ENCODE data around the gene CALML5.

The CALML5 gene

DNA sequence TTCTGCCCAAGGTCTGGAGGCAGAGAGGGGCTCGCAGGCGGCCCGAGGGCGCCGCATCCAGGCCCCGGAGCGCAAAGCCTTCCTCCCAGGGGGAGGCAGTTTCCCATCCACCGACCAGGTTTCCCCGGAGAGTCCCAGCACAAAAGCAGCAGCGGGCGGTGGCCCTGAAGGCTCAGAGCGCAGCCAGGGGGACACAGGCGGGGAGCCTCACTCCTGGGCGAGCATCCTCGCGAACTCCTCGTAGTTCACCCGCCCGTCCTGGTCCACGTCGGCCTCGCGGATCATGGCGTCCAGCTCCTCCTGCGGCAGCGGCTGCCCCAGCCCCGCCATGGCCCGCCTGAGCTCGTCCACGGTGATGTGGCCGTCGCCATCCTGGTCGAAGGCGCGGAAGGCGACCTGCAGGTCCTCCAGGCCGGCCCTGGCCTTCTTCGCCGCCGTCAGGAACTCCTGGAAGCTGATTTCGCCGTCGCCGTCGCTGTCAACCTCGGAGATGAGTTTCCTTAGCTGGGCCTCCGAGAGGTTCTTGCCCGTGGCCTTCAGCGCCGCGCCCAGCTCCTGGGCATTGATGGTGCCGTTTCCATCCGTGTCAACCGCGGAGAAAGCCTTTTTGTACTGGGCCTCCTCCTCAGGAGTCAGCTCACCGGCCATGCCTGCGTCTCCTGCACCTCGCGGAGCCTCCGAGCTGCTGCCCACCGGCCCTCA, 428 bp downstream of the CALML5 start:
- Histone ChIP-seq H3K27ac (ENCODE audit: low read length) (no peak overlapping the region), H2AFZ (ENCODE audit: low read depth, low read length) (no peak overlapping the region), H3K4me2 (ENCODE audit: insufficient read depth, low read length) (no peak overlapping the region), H4K20me1 (ENCODE audit: insufficient read depth, low read length) (peaks cover 2% of the 10 kb centered on the region; the same call in 1 of the 2 replicates), H3K9me3 (ENCODE audit: insufficient read depth, low read length, severe bottlenecking) (no peaks in the 10 kb centered on the region), H3K79me2 (ENCODE audit: insufficient read depth, low read length) (no peaks in the 10 kb centered on the region), H3K36me3 (ENCODE audit: insufficient read depth, low read length) (no peaks in the 10 kb centered on the region), H3K4me3 (ENCODE audit: low read depth in 1 of 2, low read length in 2 of 2) (no peak overlapping the region), H3K4me1 (ENCODE audit: insufficient read depth, low read length) (no peaks in the 10 kb centered on the region), H3K27me3 (ENCODE audit: insufficient read depth, low read length, poor library complexity) (peaks cover 6% of the 10 kb centered on the region), H3K9ac (ENCODE audit: low read depth, low read length) (no peak overlapping the region)
- ATAC-seq (ENCODE audit: insufficient read depth, low read depth): no peak
- TF ChIP-seq, protein P1, sequence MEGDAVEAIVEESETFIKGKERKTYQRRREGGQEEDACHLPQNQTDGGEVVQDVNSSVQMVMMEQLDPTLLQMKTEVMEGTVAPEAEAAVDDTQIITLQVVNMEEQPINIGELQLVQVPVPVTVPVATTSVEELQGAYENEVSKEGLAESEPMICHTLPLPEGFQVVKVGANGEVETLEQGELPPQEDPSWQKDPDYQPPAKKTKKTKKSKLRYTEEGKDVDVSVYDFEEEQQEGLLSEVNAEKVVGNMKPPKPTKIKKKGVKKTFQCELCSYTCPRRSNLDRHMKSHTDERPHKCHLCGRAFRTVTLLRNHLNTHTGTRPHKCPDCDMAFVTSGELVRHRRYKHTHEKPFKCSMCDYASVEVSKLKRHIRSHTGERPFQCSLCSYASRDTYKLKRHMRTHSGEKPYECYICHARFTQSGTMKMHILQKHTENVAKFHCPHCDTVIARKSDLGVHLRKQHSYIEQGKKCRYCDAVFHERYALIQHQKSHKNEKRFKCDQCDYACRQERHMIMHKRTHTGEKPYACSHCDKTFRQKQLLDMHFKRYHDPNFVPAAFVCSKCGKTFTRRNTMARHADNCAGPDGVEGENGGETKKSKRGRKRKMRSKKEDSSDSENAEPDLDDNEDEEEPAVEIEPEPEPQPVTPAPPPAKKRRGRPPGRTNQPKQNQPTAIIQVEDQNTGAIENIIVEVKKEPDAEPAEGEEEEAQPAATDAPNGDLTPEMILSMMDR (IDR thresholded peaks at IDR 0.05; ENCODE audit: borderline replicate concordance, extremely low read depth, low read length, poor library complexity, severe bottlenecking): no peak
- no peak for TF ChIP-seq EZH2 (IDR thresholded peaks at IDR 0.05; ENCODE audit: borderline replicate concordance, low read depth, low read length, severe bottlenecking)
- no peak for DNase-seq

DNA sequence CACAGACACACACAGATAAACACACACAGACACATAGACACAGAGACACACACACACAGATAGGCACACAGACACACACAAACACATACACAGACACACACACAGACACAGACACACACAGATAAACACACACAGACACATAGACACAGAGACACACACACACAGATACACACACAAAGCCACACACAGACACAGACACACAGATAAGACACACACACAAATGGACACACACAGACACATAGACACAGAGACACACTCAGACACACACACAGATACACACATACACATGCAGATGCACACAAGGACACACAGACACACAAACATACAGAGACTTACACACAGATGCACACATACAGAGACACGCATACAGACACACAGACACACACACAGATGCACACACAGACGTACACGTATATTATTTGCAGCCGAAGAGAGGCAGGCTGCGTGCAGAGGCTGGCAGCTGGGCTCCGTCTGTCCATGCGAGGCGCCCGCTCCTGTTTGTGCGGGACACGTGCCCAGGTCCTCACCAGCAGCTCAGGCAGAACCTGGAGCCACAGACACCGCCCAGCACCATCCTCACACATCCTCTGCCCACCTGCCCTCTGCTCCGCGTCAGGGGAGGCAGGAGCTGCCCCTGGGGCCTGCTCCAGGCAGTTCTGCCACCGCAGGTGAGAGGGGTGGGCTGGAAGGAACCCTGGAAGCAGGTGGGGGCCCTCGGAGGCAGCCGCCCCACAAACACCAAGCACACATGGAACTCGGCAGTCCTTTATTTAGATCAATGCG, 1.2 kb downstream of the CALML5 start:
- Histone ChIP-seq H3K4me3 (ENCODE audit: low read depth in 1 of 2, low read length in 2 of 2) (no peak overlapping the region), H3K4me1 (ENCODE audit: insufficient read depth, low read length) (no peaks in the 10 kb centered on the region), H2AFZ (ENCODE audit: low read depth, low read length) (no peak overlapping the region), H4K20me1 (ENCODE audit: insufficient read depth, low read length) (peaks cover 2% of the 10 kb centered on the region; the same call in 1 of the 2 replicates), H3K9ac (ENCODE audit: low read depth, low read length) (no peak overlapping the region), H3K27ac (ENCODE audit: low read length) (no peak overlapping the region), H3K4me2 (ENCODE audit: insufficient read depth, low read length) (no peak overlapping the region), H3K9me3 (ENCODE audit: insufficient read depth, low read length, severe bottlenecking) (no peaks in the 10 kb centered on the region), H3K36me3 (ENCODE audit: insufficient read depth, low read length) (no peaks in the 10 kb centered on the region), H3K79me2 (ENCODE audit: insufficient read depth, low read length) (no peaks in the 10 kb centered on the region), H3K27me3 (ENCODE audit: insufficient read depth, low read length, poor library complexity) (peaks cover 5% of the 10 kb centered on the region)
- DNase-seq (no peak), ATAC-seq (ENCODE audit: insufficient read depth, low read depth) (no peak)
- no peak for TF ChIP-seq EZH2 (IDR thresholded peaks at IDR 0.05; ENCODE audit: borderline replicate concordance, low read depth, low read length, severe bottlenecking)
- TF ChIP-seq, protein P1 (IDR thresholded peaks at IDR 0.05; ENCODE audit: borderline replicate concordance, extremely low read depth, low read length, poor library complexity, severe bottlenecking): no peak

DNA sequence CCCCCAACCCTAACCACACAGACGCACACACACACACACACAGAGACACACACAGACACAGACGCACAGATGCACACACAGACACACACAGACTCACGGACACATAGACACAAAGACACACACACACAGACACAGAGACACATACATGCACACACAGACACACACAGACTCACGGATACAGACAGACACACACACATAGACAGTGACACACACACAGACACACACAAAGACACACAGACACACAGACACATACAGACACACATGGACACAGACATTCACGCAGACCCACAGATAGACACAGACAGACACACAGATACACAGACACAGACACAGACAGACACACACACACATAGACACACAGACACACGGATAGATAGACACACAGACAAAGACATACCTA, 2.1 kb downstream of the CALML5 start:
- H4K20me1 ChIP-seq (ENCODE audit: insufficient read depth, low read length): peaks cover 2% of the 10 kb centered on the region; the same call in 1 of the 2 replicates
- H3K36me3 ChIP-seq (ENCODE audit: insufficient read depth, low read length): no peaks in the 10 kb centered on the region
- H3K27me3 ChIP-seq (ENCODE audit: insufficient read depth, low read length, poor library complexity): peaks cover 5% of the 10 kb centered on the region
- H3K27ac ChIP-seq (ENCODE audit: low read length): no peak overlapping the region
- no peak overlapping the region for H3K4me3 ChIP-seq (ENCODE audit: low read depth in 1 of 2, low read length in 2 of 2)
- no peaks in the 10 kb centered on the region for H3K79me2 ChIP-seq (ENCODE audit: insufficient read depth, low read length)
- no peaks in the 10 kb centered on the region for H3K4me1 ChIP-seq (ENCODE audit: insufficient read depth, low read length)
- H2AFZ ChIP-seq (ENCODE audit: low read depth, low read length): no peak overlapping the region
- no peak overlapping the region for H3K4me2 ChIP-seq (ENCODE audit: insufficient read depth, low read length)
- no peak for TF ChIP-seq EZH2 (IDR thresholded peaks at IDR 0.05; ENCODE audit: borderline replicate concordance, low read depth, low read length, severe bottlenecking)
- TF ChIP-seq, protein P1 (IDR thresholded peaks at IDR 0.05; ENCODE audit: borderline replicate concordance, extremely low read depth, low read length, poor library complexity, severe bottlenecking): no peak
- no peaks in the 10 kb centered on the region for H3K9me3 ChIP-seq (ENCODE audit: insufficient read depth, low read length, severe bottlenecking)
- DNase-seq: no peak
- ATAC-seq (ENCODE audit: insufficient read depth, low read depth): no peak
- H3K9ac ChIP-seq (ENCODE audit: low read depth, low read length): no peak overlapping the region

Measured in DND-41 (cell line).